SK-N-SH treated with all-trans-retinoic acid at 6 μM for 48 hours (cell line): ENCODE measurements around the gene BMERB1.

ENCODE experiments used
- ATAC-seq: fragments of 200-7000 bp; cut with Tn5 transposase; 3 replicates; pipeline ENCODE4 v1.9.1; 2020; ENCODE audit warnings: mild to moderate bottlenecking, moderate library complexity
- ARNTL ChIP-seq: fragments of 450-650 bp; formaldehyde crosslinking; IDR thresholded peaks from 2 replicates; pipeline ENCODE4 v1.5.0; 2020; ENCODE audit warnings: low read depth, mild to moderate bottlenecking, moderate library complexity, borderline replicate concordance
- BACH2 ChIP-seq: fragments of 250-450 bp; sonication (Bioruptor Pico); IDR thresholded peaks from 2 replicates; pipeline ENCODE4 v1.9.0; 2021; ENCODE audit warnings: mild to moderate bottlenecking, borderline replicate concordance
- CSDC2 ChIP-seq: fragments of 250-450 bp; sonication (Bioruptor Pico); IDR thresholded peaks from 2 replicates; pipeline ENCODE4 v1.5.0; 2020; ENCODE audit warnings: mild to moderate bottlenecking, moderate library complexity
- ISL1 ChIP-seq: fragments of 250-450 bp; sonication (Bioruptor Pico); IDR thresholded peaks from 2 replicates; pipeline ENCODE4 v2.1.2; 2022; ENCODE audit warnings: mild to moderate bottlenecking, moderate library complexity
- OSR1 ChIP-seq: fragments of 250-450 bp; sonication (Bioruptor Pico); IDR thresholded peaks from 2 replicates; pipeline ENCODE4 v1.8.0; 2022; ENCODE audit warnings: moderate library complexity, mild to moderate bottlenecking, inconsistent platforms
- PPARA ChIP-seq: fragments of 250-450 bp; sonication (Bioruptor Pico); IDR thresholded peaks from 2 replicates; pipeline ENCODE4 v1.5.0; 2020; ENCODE audit warnings: mild to moderate bottlenecking, borderline replicate concordance
- RARB ChIP-seq: fragments of 250-450 bp; sonication (Bioruptor Pico); IDR thresholded peaks from 2 replicates; pipeline ENCODE4 v1.8.0; 2021; ENCODE audit warnings: mild to moderate bottlenecking, moderate library complexity
- SNAI2 ChIP-seq: fragments of 250-450 bp; sonication (Bioruptor Pico); IDR thresholded peaks from 2 replicates; pipeline ENCODE4 v1.5.0; 2020; ENCODE audit warnings: mild to moderate bottlenecking, moderate library complexity
- TCF4 ChIP-seq: fragments of 250-450 bp; sonication (Bioruptor Pico); IDR thresholded peaks from 2 replicates; pipeline ENCODE4 v1.8.0; 2021; ENCODE audit warnings: mild to moderate bottlenecking, moderate library complexity, borderline replicate concordance
- ZC3H10 ChIP-seq: fragments of 250-450 bp; sonication (Bioruptor Pico); IDR thresholded peaks from 2 replicates; pipeline ENCODE4 v1.5.1; 2021; ENCODE audit warnings: mild to moderate bottlenecking, moderate library complexity
- ZFP3 ChIP-seq: fragments of 250-450 bp; sonication (Bioruptor Pico); IDR thresholded peaks from 2 replicates; pipeline ENCODE4 v1.5.0; 2020; ENCODE audit warnings: mild to moderate bottlenecking, moderate library complexity
- ZFP30 ChIP-seq: fragments of 450-650 bp; formaldehyde crosslinking; IDR thresholded peaks from 2 replicates; pipeline ENCODE4 v1.5.0; 2022; ENCODE audit warnings: mild to moderate bottlenecking, moderate library complexity
- ZNF565 ChIP-seq: fragments of 450-650 bp; formaldehyde crosslinking; conservative IDR thresholded peaks from 2 replicates; pipeline ENCODE4 v1.5.0; 2020; ENCODE audit warnings: low read depth, mild to moderate bottlenecking, moderate library complexity
- ZNF70 ChIP-seq: fragments of 450-650 bp; formaldehyde crosslinking; IDR thresholded peaks from 2 replicates; pipeline ENCODE4 v1.5.0; 2020; ENCODE audit warnings: mild to moderate bottlenecking, moderate library complexity
- ZNF8 ChIP-seq: fragments of 450-650 bp; formaldehyde crosslinking; IDR thresholded peaks from 2 replicates; pipeline ENCODE4 v1.5.0; 2020; ENCODE audit warnings: mild to moderate bottlenecking, moderate library complexity
- TF ChIP-seq, protein P1 (sequence below): fragments of 250-450 bp; sonication (Bioruptor Pico); IDR thresholded peaks from 2 replicates; pipeline ENCODE4 v1.8.0; 2021; ENCODE audit warnings: low read depth, mild to moderate bottlenecking, moderate library complexity, borderline replicate concordance
- TF ChIP-seq, protein P2 (sequence below): fragments of 250-450 bp; sonication (Bioruptor Pico); IDR thresholded peaks from 2 replicates; pipeline ENCODE4 v1.5.1; 2020; ENCODE audit warnings: low read depth, mild to moderate bottlenecking, moderate library complexity
- TF ChIP-seq, protein P3 (sequence below): fragments of 250-450 bp; sonication (Bioruptor Pico); IDR thresholded peaks from 2 replicates; pipeline ENCODE4 v1.5.0; 2020; ENCODE audit warnings: mild to moderate bottlenecking, moderate library complexity
- TF ChIP-seq, protein P4 (sequence below): fragments of 250-450 bp; sonication (Bioruptor Pico); IDR thresholded peaks from 2 replicates; pipeline ENCODE4 v1.5.1; 2021; ENCODE audit warnings: mild to moderate bottlenecking, moderate library complexity
- TF ChIP-seq, protein P5 (sequence below): fragments of 250-450 bp; sonication (Bioruptor Pico); IDR thresholded peaks from 2 replicates; pipeline ENCODE4 v1.8.0; 2020; ENCODE audit warnings: mild to moderate bottlenecking, moderate library complexity, borderline replicate concordance

Gene BMERB1

DNA sequence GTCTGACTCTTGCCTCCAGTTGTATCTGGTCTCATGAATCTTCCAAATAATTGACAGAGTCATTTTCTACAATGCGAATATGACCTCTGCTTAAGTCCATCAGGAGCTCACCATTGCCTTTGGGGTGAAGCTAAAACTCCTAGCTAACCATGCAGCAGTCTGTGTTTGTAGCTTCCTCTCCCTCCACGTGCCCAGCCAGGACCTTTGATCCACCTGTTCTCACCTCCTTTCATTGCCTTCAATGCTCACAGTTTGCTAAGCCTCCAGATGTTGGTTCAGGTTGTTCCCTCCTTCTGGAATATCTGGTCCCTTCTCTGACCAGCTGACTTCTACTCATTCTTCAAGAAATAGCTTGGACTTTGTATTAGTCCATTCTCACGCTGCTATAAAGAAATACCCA lies 23.0 kb downstream of the BMERB1 start:
- no peak for TF ChIP-seq ZNF70 (CRISPR knock-in tag)
- no peak for TF ChIP-seq ZNF565 (CRISPR knock-in tag)
- no peak for TF ChIP-seq OSR1 (CRISPR knock-in tag)
- no peak for TF ChIP-seq SNAI2 (CRISPR knock-in tag)
- TF ChIP-seq ISL1 (CRISPR knock-in tag), result no peak
- TF ChIP-seq, protein P1, sequence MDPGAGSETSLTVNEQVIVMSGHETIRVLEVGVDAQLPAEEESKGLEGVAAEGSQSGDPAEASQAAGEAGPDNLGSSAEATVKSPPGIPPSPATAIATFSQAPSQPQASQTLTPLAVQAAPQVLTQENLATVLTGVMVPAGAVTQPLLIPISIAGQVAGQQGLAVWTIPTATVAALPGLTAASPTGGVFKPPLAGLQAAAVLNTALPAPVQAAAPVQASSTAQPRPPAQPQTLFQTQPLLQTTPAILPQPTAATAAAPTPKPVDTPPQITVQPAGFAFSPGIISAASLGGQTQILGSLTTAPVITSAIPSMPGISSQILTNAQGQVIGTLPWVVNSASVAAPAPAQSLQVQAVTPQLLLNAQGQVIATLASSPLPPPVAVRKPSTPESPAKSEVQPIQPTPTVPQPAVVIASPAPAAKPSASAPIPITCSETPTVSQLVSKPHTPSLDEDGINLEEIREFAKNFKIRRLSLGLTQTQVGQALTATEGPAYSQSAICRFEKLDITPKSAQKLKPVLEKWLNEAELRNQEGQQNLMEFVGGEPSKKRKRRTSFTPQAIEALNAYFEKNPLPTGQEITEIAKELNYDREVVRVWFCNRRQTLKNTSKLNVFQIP, result no peak
- TF ChIP-seq ZFP3 (CRISPR knock-in tag), result no peak
- no peak for TF ChIP-seq ZNF8 (CRISPR knock-in tag)
- TF ChIP-seq RARB, result no peak
- TF ChIP-seq TCF4 (CRISPR knock-in tag), result no peak
- TF ChIP-seq CSDC2 (CRISPR knock-in tag), result no peak
- TF ChIP-seq, protein P2, sequence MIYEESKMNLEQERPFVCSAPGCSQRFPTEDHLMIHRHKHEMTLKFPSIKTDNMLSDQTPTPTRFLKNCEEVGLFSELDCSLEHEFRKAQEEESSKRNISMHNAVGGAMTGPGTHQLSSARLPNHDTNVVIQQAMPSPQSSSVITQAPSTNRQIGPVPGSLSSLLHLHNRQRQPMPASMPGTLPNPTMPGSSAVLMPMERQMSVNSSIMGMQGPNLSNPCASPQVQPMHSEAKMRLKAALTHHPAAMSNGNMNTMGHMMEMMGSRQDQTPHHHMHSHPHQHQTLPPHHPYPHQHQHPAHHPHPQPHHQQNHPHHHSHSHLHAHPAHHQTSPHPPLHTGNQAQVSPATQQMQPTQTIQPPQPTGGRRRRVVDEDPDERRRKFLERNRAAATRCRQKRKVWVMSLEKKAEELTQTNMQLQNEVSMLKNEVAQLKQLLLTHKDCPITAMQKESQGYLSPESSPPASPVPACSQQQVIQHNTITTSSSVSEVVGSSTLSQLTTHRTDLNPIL (CRISPR knock-in tag), result no peak
- no peak for TF ChIP-seq PPARA (CRISPR knock-in tag)
- TF ChIP-seq ZFP30 (CRISPR knock-in tag), result no peak
- no peak for ATAC-seq

DNA sequence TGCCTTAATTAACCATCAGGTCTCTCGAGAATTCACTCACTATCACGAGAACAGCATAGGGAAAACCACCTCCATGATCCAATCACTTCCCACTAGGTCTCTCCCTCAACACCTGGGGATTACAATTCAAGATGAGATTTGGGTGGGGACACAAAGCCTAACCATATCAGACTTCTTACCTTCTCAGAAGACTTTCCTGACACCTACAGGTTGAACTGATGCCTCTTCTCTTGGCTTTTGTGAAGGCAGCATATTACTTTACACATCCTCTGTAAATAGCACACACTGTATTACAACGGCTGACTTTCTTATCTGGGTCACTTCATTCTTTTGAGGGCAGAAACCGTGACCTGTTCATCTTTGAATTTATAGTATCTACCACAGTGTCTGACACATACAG lies 23.6 kb downstream of the BMERB1 start:
- TF ChIP-seq ZC3H10 (CRISPR knock-in tag) (no peak), ZNF8 (CRISPR knock-in tag) (no peak), TCF4 (CRISPR knock-in tag) (no peak), ISL1 (CRISPR knock-in tag) (no peak)
- ATAC-seq, result no peak

DNA sequence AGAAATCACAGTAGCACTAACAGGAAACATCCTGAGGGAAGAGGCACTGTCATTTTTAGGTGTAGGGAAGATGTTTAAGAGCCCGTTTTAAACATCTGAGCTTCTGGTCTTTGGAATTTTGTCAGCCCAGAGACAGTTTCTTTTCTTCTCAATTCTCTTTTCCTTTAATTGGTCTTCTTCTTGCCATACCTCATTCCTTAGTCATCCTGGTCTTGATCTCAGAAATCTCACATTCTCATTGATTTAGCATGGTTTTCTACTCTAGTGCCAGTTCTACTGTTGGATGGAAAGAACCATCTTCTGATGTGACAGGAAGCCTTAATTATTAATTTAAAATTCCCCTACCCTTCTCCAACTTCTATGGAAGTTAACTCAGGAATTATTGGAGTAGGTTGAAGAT lies 25.4 kb downstream of the BMERB1 start:
- no peak for ATAC-seq
- TF ChIP-seq RARB (no peak), ZNF8 (CRISPR knock-in tag) (no peak), ARNTL (CRISPR knock-in tag) (no peak), ISL1 (CRISPR knock-in tag) (no peak), BACH2 (CRISPR knock-in tag) (no peak), OSR1 (CRISPR knock-in tag) (no peak), ZFP30 (CRISPR knock-in tag) (no peak), SNAI2 (CRISPR knock-in tag) (no peak), ZC3H10 (CRISPR knock-in tag) (no peak), TCF4 (CRISPR knock-in tag) (no peak)
- TF ChIP-seq, protein P3, sequence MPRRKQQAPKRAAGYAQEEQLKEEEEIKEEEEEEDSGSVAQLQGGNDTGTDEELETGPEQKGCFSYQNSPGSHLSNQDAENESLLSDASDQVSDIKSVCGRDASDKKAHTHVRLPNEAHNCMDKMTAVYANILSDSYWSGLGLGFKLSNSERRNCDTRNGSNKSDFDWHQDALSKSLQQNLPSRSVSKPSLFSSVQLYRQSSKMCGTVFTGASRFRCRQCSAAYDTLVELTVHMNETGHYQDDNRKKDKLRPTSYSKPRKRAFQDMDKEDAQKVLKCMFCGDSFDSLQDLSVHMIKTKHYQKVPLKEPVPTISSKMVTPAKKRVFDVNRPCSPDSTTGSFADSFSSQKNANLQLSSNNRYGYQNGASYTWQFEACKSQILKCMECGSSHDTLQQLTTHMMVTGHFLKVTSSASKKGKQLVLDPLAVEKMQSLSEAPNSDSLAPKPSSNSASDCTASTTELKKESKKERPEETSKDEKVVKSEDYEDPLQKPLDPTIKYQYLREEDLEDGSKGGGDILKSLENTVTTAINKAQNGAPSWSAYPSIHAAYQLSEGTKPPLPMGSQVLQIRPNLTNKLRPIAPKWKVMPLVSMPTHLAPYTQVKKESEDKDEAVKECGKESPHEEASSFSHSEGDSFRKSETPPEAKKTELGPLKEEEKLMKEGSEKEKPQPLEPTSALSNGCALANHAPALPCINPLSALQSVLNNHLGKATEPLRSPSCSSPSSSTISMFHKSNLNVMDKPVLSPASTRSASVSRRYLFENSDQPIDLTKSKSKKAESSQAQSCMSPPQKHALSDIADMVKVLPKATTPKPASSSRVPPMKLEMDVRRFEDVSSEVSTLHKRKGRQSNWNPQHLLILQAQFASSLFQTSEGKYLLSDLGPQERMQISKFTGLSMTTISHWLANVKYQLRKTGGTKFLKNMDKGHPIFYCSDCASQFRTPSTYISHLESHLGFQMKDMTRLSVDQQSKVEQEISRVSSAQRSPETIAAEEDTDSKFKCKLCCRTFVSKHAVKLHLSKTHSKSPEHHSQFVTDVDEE, result no peak
- TF ChIP-seq, protein P4, sequence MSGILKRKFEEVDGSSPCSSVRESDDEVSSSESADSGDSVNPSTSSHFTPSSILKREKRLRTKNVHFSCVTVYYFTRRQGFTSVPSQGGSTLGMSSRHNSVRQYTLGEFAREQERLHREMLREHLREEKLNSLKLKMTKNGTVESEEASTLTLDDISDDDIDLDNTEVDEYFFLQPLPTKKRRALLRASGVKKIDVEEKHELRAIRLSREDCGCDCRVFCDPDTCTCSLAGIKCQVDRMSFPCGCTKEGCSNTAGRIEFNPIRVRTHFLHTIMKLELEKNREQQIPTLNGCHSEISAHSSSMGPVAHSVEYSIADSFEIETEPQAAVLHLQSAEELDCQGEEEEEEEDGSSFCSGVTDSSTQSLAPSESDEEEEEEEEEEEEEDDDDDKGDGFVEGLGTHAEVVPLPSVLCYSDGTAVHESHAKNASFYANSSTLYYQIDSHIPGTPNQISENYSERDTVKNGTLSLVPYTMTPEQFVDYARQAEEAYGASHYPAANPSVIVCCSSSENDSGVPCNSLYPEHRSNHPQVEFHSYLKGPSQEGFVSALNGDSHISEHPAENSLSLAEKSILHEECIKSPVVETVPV (CRISPR knock-in tag), result no peak
- TF ChIP-seq, protein P2 (CRISPR knock-in tag), result no peak

DNA sequence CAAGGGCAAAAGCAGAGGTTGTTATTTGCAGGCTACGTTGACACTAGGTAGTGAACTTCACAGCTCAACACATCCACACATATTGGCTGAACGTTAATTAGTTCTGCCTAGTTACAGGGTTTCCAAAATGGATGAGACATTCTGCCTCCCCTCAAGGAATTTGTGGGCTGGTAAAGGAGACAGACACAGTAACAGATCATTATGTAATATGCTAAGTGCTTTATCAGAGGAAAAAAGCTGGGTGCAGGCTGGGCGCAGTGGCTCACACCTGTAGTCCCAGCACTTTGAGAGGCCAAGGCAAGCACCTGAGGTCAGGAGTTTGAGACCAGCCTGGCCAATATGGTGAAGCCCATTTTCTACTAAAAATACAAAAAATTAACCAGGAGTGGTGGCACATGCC lies 26.2 kb downstream of the BMERB1 start:
- no peak for ATAC-seq
- TF ChIP-seq, protein P3, result no peak
- TF ChIP-seq RARB, result no peak
- no peak for TF ChIP-seq ZC3H10 (CRISPR knock-in tag)
- TF ChIP-seq BACH2 (CRISPR knock-in tag), result no peak
- TF ChIP-seq, protein P4 (CRISPR knock-in tag), result no peak
- TF ChIP-seq, protein P5, sequence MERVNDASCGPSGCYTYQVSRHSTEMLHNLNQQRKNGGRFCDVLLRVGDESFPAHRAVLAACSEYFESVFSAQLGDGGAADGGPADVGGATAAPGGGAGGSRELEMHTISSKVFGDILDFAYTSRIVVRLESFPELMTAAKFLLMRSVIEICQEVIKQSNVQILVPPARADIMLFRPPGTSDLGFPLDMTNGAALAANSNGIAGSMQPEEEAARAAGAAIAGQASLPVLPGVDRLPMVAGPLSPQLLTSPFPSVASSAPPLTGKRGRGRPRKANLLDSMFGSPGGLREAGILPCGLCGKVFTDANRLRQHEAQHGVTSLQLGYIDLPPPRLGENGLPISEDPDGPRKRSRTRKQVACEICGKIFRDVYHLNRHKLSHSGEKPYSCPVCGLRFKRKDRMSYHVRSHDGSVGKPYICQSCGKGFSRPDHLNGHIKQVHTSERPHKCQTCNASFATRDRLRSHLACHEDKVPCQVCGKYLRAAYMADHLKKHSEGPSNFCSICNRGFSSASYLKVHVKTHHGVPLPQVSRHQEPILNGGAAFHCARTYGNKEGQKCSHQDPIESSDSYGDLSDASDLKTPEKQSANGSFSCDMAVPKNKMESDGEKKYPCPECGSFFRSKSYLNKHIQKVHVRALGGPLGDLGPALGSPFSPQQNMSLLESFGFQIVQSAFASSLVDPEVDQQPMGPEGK (CRISPR knock-in tag), result no peak
